ENCODE results near the gene HOXD9. TPM values are rescaled to one million over a fixed set of nuclear protein-coding genes. Genes with fewer than 3 reads are reported as not detected.

Gene HOXD9
- total RNA-seq, 2 experiments from 2014 or later: not detected

DNA sequence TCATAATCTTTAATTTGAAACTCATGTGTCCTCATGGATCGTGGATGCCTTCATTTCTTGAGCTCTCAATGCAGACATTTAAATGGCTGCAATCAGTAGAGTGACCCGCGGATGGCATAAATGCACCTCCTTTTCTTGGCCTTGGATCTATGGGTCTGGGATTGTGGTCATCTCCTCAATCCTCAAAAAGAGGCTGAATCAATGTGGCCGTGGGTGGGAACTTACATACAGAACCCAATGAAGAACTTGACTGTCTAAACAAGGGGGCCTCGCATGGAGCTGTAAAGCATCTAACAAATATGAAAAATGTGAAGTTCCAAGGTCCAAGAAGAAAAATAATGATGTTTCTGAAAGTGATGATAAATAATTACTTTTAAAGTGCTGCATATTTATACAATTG lies 27.1 kb upstream of the HOXD9 start:
- Histone ChIP-seq H3K4me3 (ENCODE audit: low read depth, low read length, poor library complexity, severe bottlenecking) (no peak overlapping the region), H3K36me3 (ENCODE audit: insufficient read depth, low read length) (no peaks in the 10 kb centered on the region), H2AFZ (ENCODE audit: low read length) (no peak overlapping the region), H3K9me2 (ENCODE audit: insufficient read depth, low read length) (no peaks in the 10 kb centered on the region), H3K79me2 (ENCODE audit: insufficient read depth, low read depth, low read length) (no peaks in the 10 kb centered on the region), H3K9me3 (ENCODE audit: low read length) (no peaks in the 10 kb centered on the region), H3K4me2 (ENCODE audit: low read length) (no peak overlapping the region), H4K20me1 (ENCODE audit: insufficient read depth, low read length) (no peaks in the 10 kb centered on the region), H3K4me1 (ENCODE audit: insufficient read depth, low read length, poor library complexity, severe bottlenecking) (peaks cover 14% of the 10 kb centered on the region), H3K27ac (ENCODE audit: low read depth, low read length, poor library complexity, severe bottlenecking) (no peak overlapping the region)
- no TSS peak for BruUV-seq (replicated peaks)
- CTCF ChIA-PET (ENCODE audit: unreplicated experiment): interaction anchor here (0.5 kb wide), 1 partner anchor 45 kb away, joined by 7 read pairs; no protein-coding TSS in a partner anchor
- intact Hi-C loops (cut with micrococcal nuclease; ENCODE audit: unreplicated experiment): no loop called here
- DNase-seq (ENCODE audit: low spot score): no peak
- POLR2A ChIA-PET: interaction anchor here (1.5 kb wide), 1 partner anchor 94 kb away, joined by 4 read pairs; the partner anchor contains the start of gene LNPK
- TF ChIP-seq, protein P1, sequence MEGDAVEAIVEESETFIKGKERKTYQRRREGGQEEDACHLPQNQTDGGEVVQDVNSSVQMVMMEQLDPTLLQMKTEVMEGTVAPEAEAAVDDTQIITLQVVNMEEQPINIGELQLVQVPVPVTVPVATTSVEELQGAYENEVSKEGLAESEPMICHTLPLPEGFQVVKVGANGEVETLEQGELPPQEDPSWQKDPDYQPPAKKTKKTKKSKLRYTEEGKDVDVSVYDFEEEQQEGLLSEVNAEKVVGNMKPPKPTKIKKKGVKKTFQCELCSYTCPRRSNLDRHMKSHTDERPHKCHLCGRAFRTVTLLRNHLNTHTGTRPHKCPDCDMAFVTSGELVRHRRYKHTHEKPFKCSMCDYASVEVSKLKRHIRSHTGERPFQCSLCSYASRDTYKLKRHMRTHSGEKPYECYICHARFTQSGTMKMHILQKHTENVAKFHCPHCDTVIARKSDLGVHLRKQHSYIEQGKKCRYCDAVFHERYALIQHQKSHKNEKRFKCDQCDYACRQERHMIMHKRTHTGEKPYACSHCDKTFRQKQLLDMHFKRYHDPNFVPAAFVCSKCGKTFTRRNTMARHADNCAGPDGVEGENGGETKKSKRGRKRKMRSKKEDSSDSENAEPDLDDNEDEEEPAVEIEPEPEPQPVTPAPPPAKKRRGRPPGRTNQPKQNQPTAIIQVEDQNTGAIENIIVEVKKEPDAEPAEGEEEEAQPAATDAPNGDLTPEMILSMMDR (conservative IDR thresholded peaks at IDR 0.05; ENCODE audit: low read length): no peak
- TF ChIP-seq EZH2phosphoT487 (IDR thresholded peaks at IDR 0.05; ENCODE audit: borderline replicate concordance, low read depth, low read length): no peak

DNA sequence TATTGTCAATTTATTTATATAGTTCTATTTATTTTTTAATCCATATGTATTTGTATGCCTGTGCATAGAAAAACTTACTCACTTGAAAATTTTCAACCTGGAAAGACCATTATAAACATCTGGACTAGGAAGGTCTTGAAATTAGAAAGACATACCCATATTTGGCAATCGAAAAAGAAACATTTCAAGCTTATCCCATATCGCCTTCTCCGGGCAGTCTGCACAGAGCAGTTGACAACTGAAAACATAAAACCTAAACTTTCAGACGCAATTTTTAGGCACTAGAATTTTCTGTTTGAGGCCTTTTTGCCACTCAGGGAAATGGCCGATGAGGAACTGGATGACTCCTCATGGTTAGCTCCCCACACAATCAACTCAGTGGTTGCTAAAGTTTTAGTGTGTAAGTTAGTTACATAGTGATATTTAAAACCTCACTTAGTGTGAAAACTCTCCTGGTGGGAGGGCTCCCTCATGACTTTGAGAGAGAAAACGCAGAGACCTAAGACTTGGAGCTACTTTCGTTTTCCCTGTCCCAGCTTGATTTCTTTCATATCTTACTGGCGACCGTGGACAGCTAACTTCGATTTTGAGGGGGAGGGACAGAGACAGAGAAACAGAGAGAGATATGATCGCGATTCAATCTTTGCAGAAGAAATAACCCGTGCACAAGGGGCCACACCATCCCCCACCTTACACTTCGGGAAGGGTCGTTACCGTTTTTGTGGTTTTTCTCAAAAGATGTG lies 26.1 kb upstream of the HOXD9 start:
- no TSS peak for BruUV-seq (replicated peaks)
- TF ChIP-seq, protein P1 (conservative IDR thresholded peaks at IDR 0.05; ENCODE audit: low read length): no peak
- no peak for TF ChIP-seq EZH2phosphoT487 (IDR thresholded peaks at IDR 0.05; ENCODE audit: borderline replicate concordance, low read depth, low read length)
- Histone ChIP-seq H3K9me2 (ENCODE audit: insufficient read depth, low read length) (no peaks in the 10 kb centered on the region), H3K4me3 (ENCODE audit: low read depth, low read length, poor library complexity, severe bottlenecking) (peak overlapping the region; percentile 63), H3K4me2 (ENCODE audit: low read length) (peak overlapping the region; percentile 81), H2AFZ (ENCODE audit: low read length) (peak overlapping the region; percentile 96), H3K79me2 (ENCODE audit: insufficient read depth, low read depth, low read length) (no peaks in the 10 kb centered on the region), H3K36me3 (ENCODE audit: insufficient read depth, low read length) (no peaks in the 10 kb centered on the region), H3K9me3 (ENCODE audit: low read length) (no peaks in the 10 kb centered on the region), H3K4me1 (ENCODE audit: insufficient read depth, low read length, poor library complexity, severe bottlenecking) (peaks cover 14% of the 10 kb centered on the region), H4K20me1 (ENCODE audit: insufficient read depth, low read length) (no peaks in the 10 kb centered on the region), H3K27ac (ENCODE audit: low read depth, low read length, poor library complexity, severe bottlenecking) (no peak overlapping the region)
- CTCF ChIA-PET (ENCODE audit: unreplicated experiment): no interaction called here
- DNase-seq (ENCODE audit: low spot score): peak; percentile 5
- intact Hi-C loops (cut with micrococcal nuclease; ENCODE audit: unreplicated experiment): no loop called here
- POLR2A ChIA-PET: interaction anchor here (0.7 to 1.5 kb wide), 2 partner anchors 95 to 408 kb away, joined by 3 to 4 read pairs; partner anchors contain the start of gene LNPK
